Stimulated activated CD8-positive, alpha-beta memory T cell treated with anti-CD3 and anti-CD28 coated beads, Interleukin-2, amount 100 ng/mL, for 48 hours (primary cell): Measurements from ENCODE around the gene RAB11FIP3.
"Not testable (repeated sequence)": the region's sequence is repeated elsewhere in the genome, so short reads cannot be mapped to it uniquely, and the experiment has no call there.

ENCODE experiments used
- DNase-seq, 2 donors: peaks; one replicate each; pipeline ENCODE4 v3.0.0-alpha.2; 2020; ENCODE audit warnings: low read depth in 2 of 2

The RAB11FIP3 gene

DNA sequence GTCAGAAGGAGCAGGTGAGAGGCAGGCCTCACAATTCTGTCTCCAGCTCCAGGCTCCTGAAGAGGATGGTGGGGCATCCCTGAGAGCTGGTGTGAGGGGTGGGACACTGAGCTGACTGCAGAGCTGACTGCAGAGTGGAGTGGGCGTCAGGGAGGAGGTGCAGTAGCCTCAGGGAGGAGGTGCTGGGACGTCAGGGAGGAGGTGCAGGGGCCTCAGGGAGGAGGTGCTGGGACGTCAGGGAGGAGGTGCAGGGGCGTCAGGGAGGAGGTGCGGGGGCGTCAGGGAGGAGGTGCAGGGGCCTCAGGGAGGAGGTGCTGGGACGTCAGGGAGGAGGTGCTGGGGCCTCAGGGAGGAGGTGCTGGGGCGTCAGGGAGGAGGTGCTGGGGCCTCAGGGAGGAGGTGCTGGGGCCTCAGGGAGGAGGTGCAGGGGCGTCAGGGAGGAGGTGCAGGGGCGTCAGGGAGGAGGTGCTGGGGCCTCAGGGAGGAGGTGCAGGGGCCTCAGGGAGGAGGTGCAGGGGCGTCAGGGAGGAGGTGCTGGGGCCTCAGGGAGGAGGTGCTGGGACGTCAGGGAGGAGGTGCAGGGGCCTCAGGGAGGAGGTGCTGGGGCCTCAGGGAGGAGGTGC is 41.9 kb downstream of the RAB11FIP3 start:
- DNase-seq: not testable (repeated sequence)

DNA sequence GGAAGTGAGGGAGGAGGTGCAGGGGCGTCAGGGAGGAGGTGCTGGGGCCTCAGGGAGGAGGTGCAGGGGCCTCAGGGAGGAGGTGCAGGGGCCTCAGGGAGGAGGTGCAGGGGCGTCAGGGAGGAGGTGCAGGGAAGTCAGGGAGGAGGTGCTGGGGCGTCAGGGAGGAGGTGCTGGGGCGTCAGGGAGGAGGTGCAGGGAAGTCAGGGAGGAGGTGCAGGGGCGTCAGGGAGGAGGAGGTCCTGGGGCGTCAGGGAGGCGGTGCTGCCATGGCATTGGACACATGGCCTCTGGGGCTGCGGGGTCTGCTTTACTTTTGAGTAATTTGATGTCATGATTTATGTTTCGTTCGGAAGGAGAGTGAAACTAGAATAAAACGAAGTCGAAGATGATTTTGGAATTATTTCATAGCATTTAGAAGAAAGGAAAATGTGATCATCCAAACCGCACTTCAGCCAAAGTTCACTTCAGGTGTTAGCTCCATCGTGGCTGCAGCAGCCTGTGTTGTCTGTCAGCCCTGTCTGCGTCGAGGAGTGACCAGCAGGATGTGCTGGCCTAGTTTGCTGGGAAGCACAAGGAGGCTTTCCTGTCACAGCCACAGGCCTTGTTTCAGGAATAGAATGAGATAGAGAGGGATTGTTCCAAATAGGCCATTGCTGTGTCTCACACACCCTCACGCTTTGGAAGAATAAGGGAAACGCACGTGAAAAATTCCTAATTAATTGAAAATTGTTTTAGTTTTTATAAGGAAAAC is 42.8 kb downstream of the RAB11FIP3 start:
- no peak for DNase-seq

DNA sequence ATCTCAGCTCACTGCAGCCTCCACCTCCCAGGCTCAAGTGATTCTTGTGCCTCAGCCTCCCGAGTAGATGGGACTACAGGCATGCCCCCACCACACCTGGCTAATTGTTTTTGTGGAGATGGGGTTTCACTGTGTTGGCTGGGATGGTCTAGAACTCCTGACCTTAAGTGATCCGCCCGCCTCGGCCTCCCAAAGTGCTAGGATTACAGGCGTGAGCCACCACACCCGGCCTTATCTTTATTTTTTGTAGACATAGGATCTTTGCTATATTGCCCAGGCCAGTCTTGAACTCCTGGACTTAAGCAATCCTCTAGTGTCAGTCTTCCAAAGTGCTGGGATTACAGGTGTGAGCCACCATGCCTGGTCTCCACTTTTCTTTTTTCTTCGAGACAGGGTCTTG is 44.0 kb downstream of the RAB11FIP3 start:
- DNase-seq: not testable (repeated sequence)

GRCh38 chr16:470418-470817 is 45.0 kb downstream of the RAB11FIP3 start:
- no peak for DNase-seq

DNA sequence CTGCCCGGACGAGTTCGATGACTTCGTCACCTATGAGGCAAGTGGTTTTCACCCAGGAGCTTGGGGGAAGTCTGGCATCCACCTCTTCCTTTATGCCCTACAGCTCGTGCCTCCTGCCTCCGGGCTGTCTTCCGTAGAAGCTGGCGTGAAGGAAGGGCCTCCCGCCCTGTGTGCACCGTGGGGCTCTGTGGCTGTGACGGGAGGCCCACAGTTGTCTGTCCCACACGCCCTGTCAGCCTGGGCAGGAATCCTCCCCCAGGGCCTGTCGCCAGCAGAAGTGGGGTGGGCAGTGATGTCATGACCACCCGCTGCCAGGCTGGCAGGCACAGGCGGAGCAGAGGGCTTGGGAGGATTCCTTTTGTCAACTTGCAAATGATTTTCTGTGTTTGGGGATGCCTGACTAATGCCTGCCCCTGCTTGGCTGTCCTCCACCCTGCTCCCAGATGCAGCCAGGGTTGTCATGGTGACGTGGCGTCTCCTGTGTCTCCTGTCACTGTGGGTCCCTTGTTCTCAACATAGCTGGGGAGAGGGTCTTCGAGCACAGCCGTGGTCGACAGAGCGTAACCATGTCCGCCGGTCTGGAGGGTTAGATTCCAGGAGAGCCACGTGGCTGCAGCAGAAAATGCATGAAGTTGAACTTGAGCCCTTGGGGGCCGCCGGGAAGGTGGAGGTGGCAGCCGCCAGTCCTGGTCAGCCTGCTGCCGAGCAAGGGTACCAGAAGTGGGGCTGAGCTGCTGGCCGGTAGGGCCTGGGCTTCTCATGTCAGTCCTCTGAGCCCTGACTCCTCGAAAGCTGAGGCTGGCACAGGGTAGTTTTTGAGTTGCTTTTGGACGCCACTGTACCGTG is 46.1 kb downstream of the RAB11FIP3 start:
- DNase-seq: no peak

- DNase-seq: no peak
These were observed 46.7 kb downstream of the RAB11FIP3 start for GRCh38 chr16:472199-472504.

- no peak for DNase-seq
These were observed 47.9 kb downstream of the RAB11FIP3 start for GRCh38 chr16:473046-474043.

GRCh38 chr16:474420-475122 is 49.1 kb downstream of the RAB11FIP3 start:
- DNase-seq: no peak

DNA sequence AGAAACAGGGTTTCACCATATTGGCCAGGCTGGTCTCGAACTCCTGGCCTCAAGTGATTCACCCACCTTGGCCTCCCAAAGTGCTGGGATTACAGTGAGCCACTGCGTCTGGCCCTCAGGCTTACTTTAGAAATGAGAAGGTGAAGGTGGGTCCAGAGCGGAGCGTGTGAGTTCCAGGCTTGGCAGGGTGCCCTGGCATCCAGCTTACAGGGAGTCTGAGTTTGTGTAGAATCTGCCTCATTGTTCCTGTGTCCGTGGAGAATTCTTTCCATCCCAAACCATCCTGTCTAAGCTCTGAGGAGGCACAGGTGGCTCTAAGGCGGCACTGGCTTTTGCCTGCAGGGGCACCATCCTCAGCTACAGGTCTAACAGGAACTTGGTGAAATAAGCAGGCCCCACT is 50.6 kb downstream of the RAB11FIP3 start:
- DNase-seq: no peak

DNA sequence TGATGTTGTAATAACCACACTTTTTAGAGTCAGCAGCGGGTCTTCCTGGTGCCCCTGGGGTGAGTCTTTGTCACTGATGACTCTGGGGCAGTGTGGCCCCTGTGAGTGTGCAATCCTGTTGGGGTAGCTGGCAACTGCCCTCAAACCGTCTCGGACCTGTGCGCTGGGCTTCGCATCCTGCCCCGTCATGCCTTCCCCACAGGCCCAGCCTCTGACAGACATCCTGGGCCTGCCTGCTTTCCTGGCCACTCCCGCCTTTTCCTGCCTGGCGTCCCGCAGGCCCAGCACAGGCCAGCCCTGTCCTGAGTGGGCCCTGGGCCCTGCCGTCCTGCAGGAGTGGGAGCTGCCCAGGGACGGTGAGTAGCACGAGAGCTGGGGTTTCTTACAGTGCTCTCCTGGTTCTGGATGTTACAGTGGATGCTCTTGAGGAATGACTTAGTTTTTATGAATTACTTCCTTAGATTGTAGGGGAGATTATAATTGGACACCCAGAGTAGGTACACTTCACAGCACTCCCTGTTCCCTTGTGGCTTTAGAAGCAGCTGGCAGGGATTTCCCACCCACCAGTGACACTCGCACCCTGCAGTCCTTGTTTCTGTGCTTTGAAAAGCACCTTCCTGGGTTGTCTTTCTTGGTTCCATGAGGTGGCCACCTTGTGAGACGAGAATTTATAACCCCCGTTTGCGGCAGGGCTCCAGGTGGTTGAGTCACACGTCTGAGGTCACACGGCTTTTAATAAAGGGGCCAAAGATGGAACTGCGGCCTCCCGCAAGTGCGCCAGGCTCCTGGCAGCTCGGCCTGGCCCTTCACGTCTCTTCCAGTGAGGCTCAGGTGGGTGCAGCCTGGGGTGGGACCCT is 52.1 kb downstream of the RAB11FIP3 start:
- DNase-seq: no peak

DNA sequence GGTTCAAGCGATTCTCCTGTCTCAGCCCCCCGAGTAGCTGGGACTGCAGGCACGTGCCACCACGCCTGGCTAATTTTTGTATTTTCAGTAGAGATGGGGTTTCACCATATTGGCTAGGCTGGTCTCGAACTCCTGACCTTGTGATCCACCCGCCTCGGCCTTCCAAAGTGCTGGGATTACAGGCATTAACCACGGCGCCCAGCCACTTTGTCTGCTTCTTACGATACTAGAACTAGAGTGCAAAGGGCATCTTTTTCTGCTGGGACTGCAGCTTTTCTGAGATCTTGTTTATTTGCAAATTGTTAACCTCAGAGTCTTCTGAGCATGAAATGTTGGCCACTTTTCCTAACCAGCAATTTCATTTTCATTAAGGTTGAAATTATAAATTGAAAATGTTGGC is 52.8 kb downstream of the RAB11FIP3 start:
- DNase-seq: not testable (repeated sequence)

GRCh38 chr16:482468-483185 is 57.2 kb downstream of the RAB11FIP3 start:
- no peak for DNase-seq

GRCh38 chr16:483341-484075 is 58.1 kb downstream of the RAB11FIP3 start:
- DNase-seq: no peak

- no peak for DNase-seq
These were observed 64.2 kb downstream of the RAB11FIP3 start for GRCh38 chr16:489606-490005.

GRCh38 chr16:490768-491167 is 65.3 kb downstream of the RAB11FIP3 start:
- DNase-seq: no peak

- DNase-seq: no peak
These were observed 65.9 kb downstream of the RAB11FIP3 start for GRCh38 chr16:491220-491919.

- DNase-seq: no peak
These were observed 66.9 kb downstream of the RAB11FIP3 start for GRCh38 chr16:492211-492875.
